HL-60 (cell line): Measurements from ENCODE around the gene ZNF821.

Experiments
- POLR2AphosphoS5 ChIP-seq: IDR thresholded peaks from 2 replicates; pipeline ENCODE4 v1.6.1; 2012; ENCODE audit warnings: low read depth
- TF ChIP-seq, protein P1 (sequence below): IDR thresholded peaks from one replicate; pipeline ENCODE4 v1.5.1; 2011; ENCODE audit warnings: low read length, control low read depth, inconsistent platforms; ENCODE audit not compliant: insufficient read depth
- TF ChIP-seq, protein P2 (sequence below): IDR thresholded peaks from 2 replicates; pipeline ENCODE4 v1.6.1; 2012; ENCODE audit warnings: low read depth; ENCODE audit not compliant: insufficient replicate concordance

DNA sequence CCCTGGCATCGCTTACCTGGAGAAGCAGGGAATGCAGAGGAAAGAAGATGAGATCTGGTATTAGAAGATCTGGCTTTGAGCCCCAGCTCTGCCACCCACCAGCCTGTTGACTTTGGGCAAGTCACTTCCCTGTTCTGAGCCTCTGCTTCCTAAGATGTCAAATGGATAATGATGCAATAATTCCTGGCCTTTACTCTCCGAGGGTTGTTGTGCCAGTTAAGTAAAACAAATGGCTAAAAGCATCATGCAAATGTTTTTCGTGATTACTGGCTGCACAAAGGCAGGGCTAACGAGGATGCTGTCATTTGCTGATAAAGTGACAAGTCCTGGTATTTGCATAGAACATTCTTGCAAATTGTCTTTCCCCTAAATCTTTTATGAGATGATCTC, 1.3 kb upstream of the ZNF821 start:
- TF ChIP-seq, protein P1, sequence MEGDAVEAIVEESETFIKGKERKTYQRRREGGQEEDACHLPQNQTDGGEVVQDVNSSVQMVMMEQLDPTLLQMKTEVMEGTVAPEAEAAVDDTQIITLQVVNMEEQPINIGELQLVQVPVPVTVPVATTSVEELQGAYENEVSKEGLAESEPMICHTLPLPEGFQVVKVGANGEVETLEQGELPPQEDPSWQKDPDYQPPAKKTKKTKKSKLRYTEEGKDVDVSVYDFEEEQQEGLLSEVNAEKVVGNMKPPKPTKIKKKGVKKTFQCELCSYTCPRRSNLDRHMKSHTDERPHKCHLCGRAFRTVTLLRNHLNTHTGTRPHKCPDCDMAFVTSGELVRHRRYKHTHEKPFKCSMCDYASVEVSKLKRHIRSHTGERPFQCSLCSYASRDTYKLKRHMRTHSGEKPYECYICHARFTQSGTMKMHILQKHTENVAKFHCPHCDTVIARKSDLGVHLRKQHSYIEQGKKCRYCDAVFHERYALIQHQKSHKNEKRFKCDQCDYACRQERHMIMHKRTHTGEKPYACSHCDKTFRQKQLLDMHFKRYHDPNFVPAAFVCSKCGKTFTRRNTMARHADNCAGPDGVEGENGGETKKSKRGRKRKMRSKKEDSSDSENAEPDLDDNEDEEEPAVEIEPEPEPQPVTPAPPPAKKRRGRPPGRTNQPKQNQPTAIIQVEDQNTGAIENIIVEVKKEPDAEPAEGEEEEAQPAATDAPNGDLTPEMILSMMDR: no peak
- TF ChIP-seq POLR2AphosphoS5: no peak
- TF ChIP-seq, protein P2, sequence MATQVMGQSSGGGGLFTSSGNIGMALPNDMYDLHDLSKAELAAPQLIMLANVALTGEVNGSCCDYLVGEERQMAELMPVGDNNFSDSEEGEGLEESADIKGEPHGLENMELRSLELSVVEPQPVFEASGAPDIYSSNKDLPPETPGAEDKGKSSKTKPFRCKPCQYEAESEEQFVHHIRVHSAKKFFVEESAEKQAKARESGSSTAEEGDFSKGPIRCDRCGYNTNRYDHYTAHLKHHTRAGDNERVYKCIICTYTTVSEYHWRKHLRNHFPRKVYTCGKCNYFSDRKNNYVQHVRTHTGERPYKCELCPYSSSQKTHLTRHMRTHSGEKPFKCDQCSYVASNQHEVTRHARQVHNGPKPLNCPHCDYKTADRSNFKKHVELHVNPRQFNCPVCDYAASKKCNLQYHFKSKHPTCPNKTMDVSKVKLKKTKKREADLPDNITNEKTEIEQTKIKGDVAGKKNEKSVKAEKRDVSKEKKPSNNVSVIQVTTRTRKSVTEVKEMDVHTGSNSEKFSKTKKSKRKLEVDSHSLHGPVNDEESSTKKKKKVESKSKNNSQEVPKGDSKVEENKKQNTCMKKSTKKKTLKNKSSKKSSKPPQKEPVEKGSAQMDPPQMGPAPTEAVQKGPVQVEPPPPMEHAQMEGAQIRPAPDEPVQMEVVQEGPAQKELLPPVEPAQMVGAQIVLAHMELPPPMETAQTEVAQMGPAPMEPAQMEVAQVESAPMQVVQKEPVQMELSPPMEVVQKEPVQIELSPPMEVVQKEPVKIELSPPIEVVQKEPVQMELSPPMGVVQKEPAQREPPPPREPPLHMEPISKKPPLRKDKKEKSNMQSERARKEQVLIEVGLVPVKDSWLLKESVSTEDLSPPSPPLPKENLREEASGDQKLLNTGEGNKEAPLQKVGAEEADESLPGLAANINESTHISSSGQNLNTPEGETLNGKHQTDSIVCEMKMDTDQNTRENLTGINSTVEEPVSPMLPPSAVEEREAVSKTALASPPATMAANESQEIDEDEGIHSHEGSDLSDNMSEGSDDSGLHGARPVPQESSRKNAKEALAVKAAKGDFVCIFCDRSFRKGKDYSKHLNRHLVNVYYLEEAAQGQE: no peak
